ENCODE measurements around the gene FOXE3.

FOXE3 gene

GRCh38 chr1:47415728-47416318 is at the start of gene FOXE3:
Gene FOXE3 (plus strand): TSS chr1:47416285. CDS start chr1:47416316, 31 bp downstream.
- no peak for DNase-seq (ENCODE audit: low read depth in 2 of 2)

- no peak for DNase-seq (ENCODE audit: low read depth in 2 of 2)
These were observed 48.4 kb upstream of the FOXE3 start for GRCh38 chr1:47367651-47368050.

- DNase-seq (ENCODE audit: low read depth in 2 of 2), result no peak
These were observed 45.0 kb upstream of the FOXE3 start for GRCh38 chr1:47371016-47371517.

DNA sequence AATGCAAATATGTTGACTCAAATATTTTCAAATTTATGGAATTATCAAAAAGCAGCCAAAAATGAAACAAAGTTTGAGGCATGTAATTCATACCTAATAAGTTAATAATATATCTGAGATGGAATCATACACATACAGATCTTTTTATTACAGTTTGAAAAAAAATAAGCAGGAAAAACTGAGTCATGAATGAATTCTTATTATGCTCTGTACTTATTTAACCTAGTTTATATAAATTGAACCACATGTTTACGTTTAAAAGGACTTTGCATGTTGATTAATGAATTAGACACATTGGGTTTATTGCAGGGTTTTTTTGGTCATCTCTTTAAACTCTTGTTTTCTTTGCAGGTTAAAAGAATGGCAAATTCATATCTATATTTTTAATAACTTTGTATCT is 41.6 kb upstream of the FOXE3 start:
- DNase-seq (ENCODE audit: low read depth in 2 of 2), result no peak

DNA sequence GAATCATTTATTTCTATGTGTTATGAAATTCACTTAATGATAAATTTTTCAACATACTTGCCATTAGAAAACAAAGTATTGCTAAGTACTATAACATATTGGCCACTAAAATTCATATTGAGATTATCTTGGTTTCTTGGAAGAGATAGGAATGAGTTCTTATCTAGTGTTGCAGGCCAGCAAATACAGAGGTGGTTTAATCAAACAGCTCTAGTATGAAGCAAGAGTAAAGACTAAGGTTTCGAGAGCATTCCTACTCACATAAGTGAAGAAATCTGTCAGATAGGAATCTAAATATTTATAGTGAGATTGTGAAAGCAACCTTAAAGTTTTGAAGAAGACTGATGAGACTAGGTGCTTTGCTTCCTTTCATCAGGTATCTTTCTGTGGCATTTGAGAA is 37.9 kb upstream of the FOXE3 start:
- DNase-seq (ENCODE audit: low read depth in 2 of 2), result no peak

- no peak for DNase-seq (ENCODE audit: low read depth in 2 of 2)
These were observed 35.4 kb upstream of the FOXE3 start for GRCh38 chr1:47380699-47381098.

DNA sequence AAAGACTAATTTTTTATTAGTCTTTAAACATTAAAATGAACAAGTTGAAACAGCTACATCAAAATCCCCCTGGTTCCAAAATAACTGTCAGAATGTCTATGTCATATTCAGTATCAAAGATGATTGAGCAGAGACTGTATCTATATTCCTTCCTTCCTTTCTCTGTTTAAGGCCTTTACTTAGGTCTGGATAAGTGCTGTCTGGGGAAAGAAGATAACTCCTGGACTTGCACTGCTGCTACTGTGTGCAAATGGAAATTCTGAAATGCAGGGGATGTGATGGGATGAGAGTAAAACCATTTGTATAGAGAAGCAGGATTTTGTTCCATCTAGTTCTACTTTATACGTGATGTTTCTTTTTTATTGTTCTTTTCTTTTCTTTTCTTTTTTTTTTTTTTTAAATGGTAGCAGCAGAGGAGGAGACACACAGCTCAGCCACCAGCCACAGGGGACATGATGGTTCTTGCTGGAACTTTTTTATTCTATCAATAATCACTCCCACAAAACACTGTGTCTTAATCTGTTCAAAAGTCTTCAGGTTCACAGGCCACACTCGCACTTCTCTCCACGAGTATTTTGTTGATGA is 33.6 kb upstream of the FOXE3 start:
- DNase-seq (ENCODE audit: low read depth in 2 of 2), result no peak

GRCh38 chr1:47384083-47384482 is 32.0 kb upstream of the FOXE3 start:
- DNase-seq (ENCODE audit: low read depth in 2 of 2), result no peak

DNA sequence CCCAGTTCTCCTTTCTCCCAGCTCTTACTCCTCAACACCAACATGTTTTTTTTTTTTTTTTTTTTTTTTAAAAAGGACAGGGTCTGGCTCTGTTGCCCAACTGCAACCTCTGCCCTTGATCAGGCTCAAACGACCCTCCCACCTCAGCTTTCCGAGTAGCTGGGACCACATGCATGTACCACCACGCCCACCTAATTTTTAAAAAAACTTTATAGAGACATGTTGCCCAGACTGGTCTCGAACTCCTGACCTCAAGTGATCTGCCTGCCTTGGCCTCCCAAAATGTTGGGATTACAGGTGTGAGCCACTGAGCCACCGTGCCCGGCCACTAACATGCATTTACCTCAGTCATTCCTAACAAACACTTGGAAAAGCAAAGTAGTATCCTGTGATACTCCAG is 31.1 kb upstream of the FOXE3 start:
- DNase-seq (ENCODE audit: low read depth in 2 of 2), result no peak

GRCh38 chr1:47386268-47386667 is 29.8 kb upstream of the FOXE3 start:
- DNase-seq (ENCODE audit: low read depth in 2 of 2), result no peak

DNA sequence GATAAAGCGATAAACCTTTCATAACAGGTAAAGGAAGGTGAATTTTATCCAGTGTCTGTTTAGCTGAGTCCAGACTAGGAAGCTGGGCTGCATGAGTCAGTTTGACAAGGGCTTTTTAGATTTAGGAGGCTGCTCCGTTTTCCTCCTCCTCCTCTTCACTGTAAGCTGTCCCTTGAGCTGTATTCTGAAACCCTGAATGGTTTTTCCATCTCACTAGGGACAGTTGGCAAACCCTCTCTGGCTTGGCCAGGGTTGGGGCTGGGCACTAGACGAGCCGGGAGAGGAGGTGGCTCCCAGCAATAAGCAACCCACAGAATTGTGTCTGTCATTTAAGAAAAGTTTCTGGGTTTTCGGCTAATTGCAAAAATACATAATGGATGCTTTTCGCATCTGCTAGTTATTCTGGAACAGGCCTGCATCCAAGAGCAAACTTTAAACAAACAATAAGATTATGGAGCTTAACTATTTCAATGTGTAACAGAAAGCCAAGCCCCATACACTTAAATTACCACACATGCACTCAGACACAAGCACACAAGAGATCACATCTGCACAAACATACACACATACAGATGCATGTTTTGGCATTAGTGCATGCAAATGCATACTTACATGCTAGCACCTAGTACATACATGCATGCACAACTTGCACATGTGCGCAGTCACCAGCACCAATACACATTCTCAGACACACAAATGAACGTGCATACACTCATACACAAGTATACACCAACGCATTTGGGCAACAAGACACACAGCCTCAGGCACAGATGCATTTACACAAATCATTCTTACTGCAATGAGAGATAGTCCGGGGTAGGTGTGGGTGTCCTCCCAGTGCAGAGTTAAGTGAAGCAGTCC is 27.8 kb upstream of the FOXE3 start:
- no peak for DNase-seq (ENCODE audit: low read depth in 2 of 2)

DNA sequence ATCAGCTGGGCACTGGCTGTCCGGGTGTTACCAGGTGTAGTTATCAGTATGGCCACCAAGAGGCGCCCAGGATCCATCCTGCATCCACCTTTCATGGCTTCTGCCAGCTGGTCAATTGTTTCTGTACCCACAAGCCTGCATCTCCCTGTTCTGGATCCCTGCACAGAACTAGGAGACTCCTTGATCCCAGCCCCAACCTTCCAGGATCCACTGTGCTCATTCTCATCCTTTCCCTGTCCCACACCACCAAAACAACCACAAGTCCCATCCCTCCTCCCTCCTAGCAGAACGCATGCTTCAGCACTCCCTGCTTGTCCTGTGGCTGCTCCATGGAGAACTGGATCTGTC is 27.2 kb upstream of the FOXE3 start:
- DNase-seq (ENCODE audit: low read depth in 2 of 2), result no peak

- no peak for DNase-seq (ENCODE audit: low read depth in 2 of 2)
These were observed 26.4 kb upstream of the FOXE3 start for GRCh38 chr1:47389731-47390130.

GRCh38 chr1:47390843-47391242 is 25.2 kb upstream of the FOXE3 start:
- DNase-seq (ENCODE audit: low read depth in 2 of 2), result no peak

DNA sequence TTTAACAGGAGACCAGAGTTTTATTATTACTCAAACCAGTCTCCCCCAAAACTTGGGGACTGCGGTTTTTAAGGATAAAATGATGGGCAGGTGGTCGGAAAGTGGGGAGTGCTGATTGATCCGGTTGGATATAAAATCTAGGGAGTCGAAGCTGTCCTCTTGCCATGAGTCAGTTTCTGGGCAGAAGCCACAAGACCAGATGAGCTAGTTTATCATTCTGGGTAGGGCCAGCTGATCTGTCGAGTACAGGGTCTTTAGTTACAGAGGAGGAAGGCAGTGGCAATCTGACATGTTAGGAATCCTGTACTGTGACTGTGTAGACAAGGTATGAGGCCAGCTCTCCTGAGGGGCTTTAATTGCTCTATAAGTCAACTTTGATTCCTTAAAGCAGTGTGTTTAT is 22.9 kb upstream of the FOXE3 start:
- DNase-seq (ENCODE audit: low read depth in 2 of 2), result no peak

DNA sequence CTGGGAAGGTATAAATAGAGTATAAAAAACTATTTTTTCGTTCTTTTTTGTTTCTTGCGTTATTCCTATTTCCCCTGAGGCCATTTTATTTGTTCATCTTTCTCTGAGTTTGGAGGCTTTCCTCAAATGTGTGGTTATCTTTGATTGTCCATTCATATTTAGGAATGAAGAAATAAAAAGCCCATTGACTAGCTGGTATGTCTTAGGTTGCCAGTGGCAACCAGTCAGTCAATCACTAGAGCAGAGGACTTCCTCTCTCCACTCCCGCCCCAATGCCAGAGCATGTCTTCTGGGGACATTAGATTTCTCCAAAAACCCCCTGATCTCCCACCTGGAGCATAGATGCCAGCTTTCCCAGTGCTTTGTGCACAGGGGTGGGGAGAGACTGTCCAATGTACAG is 20.7 kb upstream of the FOXE3 start:
- no peak for DNase-seq (ENCODE audit: low read depth in 2 of 2)

- no peak for DNase-seq (ENCODE audit: low read depth in 2 of 2)
These were observed 19.4 kb upstream of the FOXE3 start for GRCh38 chr1:47396671-47397196.

GRCh38 chr1:47399138-47399845 is 16.8 kb upstream of the FOXE3 start:
- no peak for DNase-seq (ENCODE audit: low read depth in 2 of 2)

DNA sequence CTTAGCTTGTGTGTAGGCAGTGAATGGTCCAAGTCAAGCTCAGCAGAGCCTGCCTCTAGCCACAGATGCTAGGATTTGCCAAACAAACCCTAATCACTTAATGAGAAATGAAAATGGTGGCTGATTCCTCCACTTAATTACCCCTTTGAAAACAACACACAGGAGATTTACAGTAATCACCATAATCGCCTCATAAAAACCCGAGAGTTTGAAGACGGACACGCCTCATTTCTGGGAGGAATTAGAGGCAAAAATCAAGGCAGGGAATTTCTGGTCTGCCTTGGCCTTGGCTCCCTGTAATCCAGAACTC is 16.3 kb upstream of the FOXE3 start:
- DNase-seq (ENCODE audit: low read depth in 2 of 2), result no peak

- DNase-seq (ENCODE audit: low read depth in 2 of 2), result no peak
These were observed 14.3 kb upstream of the FOXE3 start for GRCh38 chr1:47401761-47402160.

GRCh38 chr1:47402591-47402990 is 13.5 kb upstream of the FOXE3 start:
- DNase-seq (ENCODE audit: low read depth in 2 of 2), result no peak

GRCh38 chr1:47403321-47403910 is 12.7 kb upstream of the FOXE3 start:
- DNase-seq (ENCODE audit: low read depth in 2 of 2), result no peak
